Caco-2 (cell line): ENCODE measurements around the gene IPO11. TPM values are rescaled to one million over a fixed set of nuclear protein-coding genes. Genes with fewer than 3 reads are reported as not detected.

Experiments used
- BruUV-seq: library from RNA; stranded (reverse); fragments of 400-500 nt; replicated peaks from 2 replicates; lab custom pipeline; 2021; lab: Mats Ljungman, UMichigan
- CTCF ChIA-PET: fragments of 300-600 bp; sonication (Branson Sonifier 250); formaldehyde crosslinking; loops from one replicate; lab custom pipeline; 2022; ENCODE audit warnings: antibody characterized with exemption; lab: Charles Lee
- POLR2A ChIA-PET: fragments of 300-600 bp; sonication (Branson Sonifier 250); formaldehyde crosslinking; loops from one replicate; lab custom pipeline; 2022; ENCODE audit warnings: antibody characterized with exemption; lab: Charles Lee
- DNase-seq, 2 experiments: peaks; one replicate each; pipeline versions ENCODE4 v3.0.0 to v3.0.0-alpha.2; 2020 to 2022
- H3K27me3 ChIP-seq: replicated peaks from 2 replicates; pipeline ENCODE4 v1.6.0; 2011; ENCODE audit warnings: low read length; ENCODE audit not compliant: control insufficient read depth, insufficient read depth
- H3K36me3 ChIP-seq: 2 replicates; pipeline ENCODE4 v1.5.1; 2011; ENCODE audit warnings: low read length; ENCODE audit not compliant: control insufficient read depth, insufficient read depth
- H3K4me1 ChIP-seq: fragments of 250-450 bp; sonication (Bioruptor Pico); 2 replicates; pipeline ENCODE4 v1.5.1; 2020; ENCODE audit warnings: mild to moderate bottlenecking
- H3K4me3 ChIP-seq: 2 replicates; pipeline ENCODE4 v1.5.1; 2011; ENCODE audit warnings: low read depth, mild to moderate bottlenecking, control low read depth, low read length
- H3K9me3 ChIP-seq: fragments of 250-450 bp; sonication (Bioruptor Pico); 2 replicates; pipeline ENCODE4 v1.5.1; 2020; ENCODE audit warnings: mild to moderate bottlenecking, moderate library complexity
- H3K27ac Mint-ChIP-seq: one replicate; pipeline ENCODE4 v1.8.0; 2022; ENCODE audit warnings: mixed read lengths; ENCODE audit not compliant: unreplicated experiment
- H3K27me3 Mint-ChIP-seq: one replicate; pipeline ENCODE4 v1.8.0; 2022; ENCODE audit warnings: mixed read lengths; ENCODE audit not compliant: insufficient read depth, unreplicated experiment
- H3K36me3 Mint-ChIP-seq: one replicate; pipeline ENCODE4 v1.8.0; 2022; ENCODE audit warnings: mild to moderate bottlenecking, mixed read lengths; ENCODE audit not compliant: insufficient read depth, unreplicated experiment
- H3K4me1 Mint-ChIP-seq: one replicate; pipeline ENCODE4 v1.8.0; 2022; ENCODE audit warnings: low read depth, mixed read lengths; ENCODE audit not compliant: unreplicated experiment
- H3K4me3 Mint-ChIP-seq: one replicate; pipeline ENCODE4 v1.8.0; 2022; ENCODE audit warnings: mild to moderate bottlenecking, moderate library complexity, mixed read lengths; ENCODE audit not compliant: unreplicated experiment
- H3K9me3 Mint-ChIP-seq: one replicate; pipeline ENCODE4 v1.8.0; 2022; ENCODE audit warnings: mixed read lengths; ENCODE audit not compliant: unreplicated experiment
- intact Hi-C: fragments of 100-400 bp; cut with micrococcal nuclease; formaldehyde crosslinking; loops from one replicate; pipeline ENCODE4 v1.10.0; 2022; ENCODE audit not compliant: unreplicated experiment
- total RNA-seq: library from RNA; stranded (reverse); gene quantifications from 2 replicates; pipeline ENCODE4 v1.2.3, GENCODE V29; 2022
- TF ChIP-seq, protein P1 (sequence below), 2 experiments: fragments of 200-600 bp in 1 of 2; IDR thresholded peaks; 1 replicate in 1 of 2; 2 replicates in 1 of 2; pipeline versions ENCODE4 v1.5.1 to v1.8.0; 2011 to 2022; ENCODE audit warnings: antibody characterized with exemption in 1 of 2, control low read depth in 1 of 2, inconsistent platforms in 1 of 2, low read depth in 1 of 2, low read length in 1 of 2, mild to moderate bottlenecking in 1 of 2, moderate library complexity in 1 of 2; ENCODE audit not compliant: insufficient read depth in 1 of 2, severe bottlenecking in 1 of 2, unreplicated experiment in 1 of 2

IPO11 gene
- total RNA-seq, 1 experiment from 2014 or later, result 54.1 TPM

- H3K27me3 ChIP-seq, result no peaks in the 10 kb centered on the region
- no peaks in the 10 kb centered on the region for H3K27me3 Mint-ChIP-seq
- no peaks in the 10 kb centered on the region for H3K36me3 ChIP-seq
- no peaks in the 10 kb centered on the region for H3K36me3 Mint-ChIP-seq
- no peaks in the 10 kb centered on the region for H3K9me3 ChIP-seq
- CTCF ChIA-PET, result no interaction called here
- H3K27ac Mint-ChIP-seq, result no peak overlapping the region
- no peak overlapping the region for H3K4me3 ChIP-seq
- BruUV-seq, result no TSS peak
- POLR2A ChIA-PET, result no interaction called here
- TF ChIP-seq, protein P1, sequence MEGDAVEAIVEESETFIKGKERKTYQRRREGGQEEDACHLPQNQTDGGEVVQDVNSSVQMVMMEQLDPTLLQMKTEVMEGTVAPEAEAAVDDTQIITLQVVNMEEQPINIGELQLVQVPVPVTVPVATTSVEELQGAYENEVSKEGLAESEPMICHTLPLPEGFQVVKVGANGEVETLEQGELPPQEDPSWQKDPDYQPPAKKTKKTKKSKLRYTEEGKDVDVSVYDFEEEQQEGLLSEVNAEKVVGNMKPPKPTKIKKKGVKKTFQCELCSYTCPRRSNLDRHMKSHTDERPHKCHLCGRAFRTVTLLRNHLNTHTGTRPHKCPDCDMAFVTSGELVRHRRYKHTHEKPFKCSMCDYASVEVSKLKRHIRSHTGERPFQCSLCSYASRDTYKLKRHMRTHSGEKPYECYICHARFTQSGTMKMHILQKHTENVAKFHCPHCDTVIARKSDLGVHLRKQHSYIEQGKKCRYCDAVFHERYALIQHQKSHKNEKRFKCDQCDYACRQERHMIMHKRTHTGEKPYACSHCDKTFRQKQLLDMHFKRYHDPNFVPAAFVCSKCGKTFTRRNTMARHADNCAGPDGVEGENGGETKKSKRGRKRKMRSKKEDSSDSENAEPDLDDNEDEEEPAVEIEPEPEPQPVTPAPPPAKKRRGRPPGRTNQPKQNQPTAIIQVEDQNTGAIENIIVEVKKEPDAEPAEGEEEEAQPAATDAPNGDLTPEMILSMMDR (IDR thresholded peaks at IDR 0.05; ENCODE audit: insufficient read depth in 1 of 2, low read depth in 1 of 2, low read length in 1 of 2, severe bottlenecking in 1 of 2, unreplicated experiment in 1 of 2), result no peak
- no peaks in the 10 kb centered on the region; the same call in 1 of the 2 replicates for H3K4me1 ChIP-seq
- H3K9me3 Mint-ChIP-seq, result no peaks in the 10 kb centered on the region
- no peak for DNase-seq
- no peak overlapping the region for H3K4me3 Mint-ChIP-seq
- intact Hi-C loops, result no loop called here
- H3K4me1 Mint-ChIP-seq, result no peaks in the 10 kb centered on the region
Measured at GRCh38 chr5:62645223-62645622, 232.7 kb downstream of the IPO11 start.

- ChIA-PET CTCF (no interaction called here), POLR2A (no interaction called here)
- Mint-ChIP-seq H3K9me3 (peaks cover 5% of the 10 kb centered on the region), H3K4me3 (no peak overlapping the region), H3K4me1 (peaks cover 7% of the 10 kb centered on the region), H3K27ac (no peak overlapping the region), H3K36me3 (no peaks in the 10 kb centered on the region), H3K27me3 (no peaks in the 10 kb centered on the region)
- Histone ChIP-seq H3K4me1 (no peaks in the 10 kb centered on the region), H3K27me3 (no peaks in the 10 kb centered on the region), H3K36me3 (no peaks in the 10 kb centered on the region), H3K9me3 (no peaks in the 10 kb centered on the region), H3K4me3 (no peak overlapping the region)
- DNase-seq, result no peak
- intact Hi-C loops, result no loop called here
- TF ChIP-seq, protein P1 (IDR thresholded peaks at IDR 0.05; ENCODE audit: insufficient read depth in 1 of 2, low read depth in 1 of 2, low read length in 1 of 2, severe bottlenecking in 1 of 2, unreplicated experiment in 1 of 2), result no peak
- BruUV-seq, result no TSS peak
Measured at GRCh38 chr5:62647241-62647640, 234.7 kb downstream of the IPO11 start.

GRCh38 chr5:62649025-62649424 is 236.5 kb downstream of the IPO11 start:
- Mint-ChIP-seq H3K27ac (no peak overlapping the region), H3K27me3 (no peaks in the 10 kb centered on the region), H3K4me3 (no peak overlapping the region), H3K4me1 (peaks cover 16% of the 10 kb centered on the region), H3K9me3 (peaks cover 19% of the 10 kb centered on the region), H3K36me3 (no peaks in the 10 kb centered on the region)
- BruUV-seq, result no TSS peak
- no peak overlapping the region for H3K4me3 ChIP-seq
- TF ChIP-seq, protein P1 (IDR thresholded peaks at IDR 0.05; ENCODE audit: insufficient read depth in 1 of 2, low read depth in 1 of 2, low read length in 1 of 2, severe bottlenecking in 1 of 2, unreplicated experiment in 1 of 2), result no peak
- ChIA-PET POLR2A (no interaction called here), CTCF (no interaction called here)
- H3K4me1 ChIP-seq, result 0 out of 2 replicates have a peak, but pooled peaks cover 4% of the 10 kb centered on the region
- H3K9me3 ChIP-seq, result no peaks in the 10 kb centered on the region
- intact Hi-C loops, result no loop called here
- DNase-seq, result no peak
- H3K27me3 ChIP-seq, result no peaks in the 10 kb centered on the region
- no peaks in the 10 kb centered on the region for H3K36me3 ChIP-seq
